ENCODE measurements around the gene DBN1.

GRCh38 chr5:177448244-177448950 is 25.0 kb downstream of the DBN1 start:
- TF ChIP-seq CTCF (IDR thresholded peaks at IDR 0.05), result no peak
- no peak for TF ChIP-seq POLR2A (IDR thresholded peaks at IDR 0.05)
